Hepatocyte (in vitro differentiated cells): ENCODE results near the gene DHRS13.
"Not testable (repeated sequence)": the region's sequence is repeated elsewhere in the genome, so short reads cannot be mapped to it uniquely, and the experiment has no call there.

ENCODE experiments used
- CTCF ChIP-seq: fragments of 200-600 bp; sonication (generic); IDR thresholded peaks from 2 replicates; pipeline ENCODE4 v1.5.1; 2016; ENCODE audit warnings: antibody characterized with exemption, mild to moderate bottlenecking; ENCODE audit not compliant: poor library complexity
- EZH2 ChIP-seq: fragments of 200-600 bp; sonication (generic); IDR thresholded peaks from 2 replicates; pipeline ENCODE4 v1.6.1; 2016; ENCODE audit warnings: antibody characterized with exemption, mild to moderate bottlenecking, borderline replicate concordance

DNA sequence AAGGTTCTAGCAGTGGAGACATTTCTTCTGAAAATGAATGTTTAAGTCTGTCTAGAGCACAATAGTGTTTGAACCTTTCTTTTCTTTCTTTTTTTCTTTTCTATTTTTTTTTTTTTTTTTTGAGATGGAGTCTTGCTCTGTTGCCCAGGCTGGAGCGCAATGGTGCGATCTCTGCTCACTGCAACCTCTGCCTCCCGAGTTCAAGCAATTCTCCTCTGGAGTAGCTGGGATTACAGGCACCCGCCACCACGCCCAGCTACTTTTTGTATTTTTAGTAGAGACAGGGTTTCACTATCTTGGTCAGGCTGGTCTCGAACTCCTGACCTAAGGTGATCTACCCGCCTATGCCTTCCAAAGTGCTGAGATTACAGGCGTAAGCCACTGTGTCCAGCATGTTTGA, 31.6 kb upstream of the DHRS13 start:
- not testable (repeated sequence) for TF ChIP-seq CTCF, EZH2
